T-cell (primary cell): ENCODE results near the gene GPS2. TPM values are rescaled to one million over a fixed set of nuclear protein-coding genes. Genes with fewer than 3 reads are reported as not detected.
"Not testable (repeated sequence)": the region's sequence is repeated elsewhere in the genome, so short reads cannot be mapped to it uniquely, and the experiment has no call there.

Experiments
- ATAC-seq, 4 experiments: fragments of 200-7000 bp in 3 of 4; fragments of 150-1000 bp in 1 of 4; cut with Tn5 transposase; replicated peaks in 1 of 4; 1 replicate in 3 of 4; 2 replicates in 1 of 4; pipeline ENCODE4 v1.10.0; 2021; ENCODE audit warnings: moderate library complexity in 3 of 4, mild to moderate bottlenecking in 2 of 4, moderate number of reproducible peaks in 1 of 4
- CTCF ChIA-PET, 2 donors: fragments of 300-600 bp; sonication (Branson Sonifier 250); formaldehyde crosslinking; loops; one replicate each; lab custom pipeline; 2022; ENCODE audit warnings: antibody characterized with exemption in 2 of 2; lab: Charles Lee
- POLR2A ChIA-PET, 2 donors: fragments of 300-600 bp; sonication (Branson Sonifier 250); formaldehyde crosslinking; loops; one replicate each; lab custom pipeline; 2022; ENCODE audit warnings: antibody characterized with exemption in 2 of 2; lab: Charles Lee
- DNase-seq, 35 experiments: peaks; one replicate each; pipeline versions ENCODE4 v3.0.0 to v3.0.0-alpha.2; 2013 to 2023
- H3K27ac ChIP-seq: one replicate; pipeline ENCODE4 v1.5.1; 2013; ENCODE audit warnings: low read length
- H3K27me3 ChIP-seq, 2 experiments: replicated peaks in 1 of 2; 1 replicate in 1 of 2; 2 replicates in 1 of 2; pipeline versions ENCODE4 v1.6.1 to v1.7.0; 2013; ENCODE audit warnings: low read length in 1 of 2, mixed read lengths in 1 of 2; ENCODE audit not compliant: control insufficient read depth in 2 of 2, insufficient read depth in 2 of 2; ENCODE audit errors: extremely low read depth in 1 of 2
- H3K36me3 ChIP-seq, 2 donors: 1 replicate in 1 of 2; 2 replicates in 1 of 2; pipeline versions ENCODE4 v1.6.1 to v1.7.0; 2013; ENCODE audit warnings: low read length in 1 of 2; ENCODE audit not compliant: control insufficient read depth in 2 of 2, insufficient read depth in 1 of 2; ENCODE audit errors: extremely low read depth in 1 of 2
- H3K4me1 ChIP-seq, 2 experiments: 1 replicate in 1 of 2; 2 replicates in 1 of 2; pipeline versions ENCODE4 v1.6.1 to v1.7.0; 2013; ENCODE audit warnings: low read length in 2 of 2, mixed read lengths in 1 of 2; ENCODE audit not compliant: insufficient read depth in 2 of 2, control insufficient read depth in 1 of 2; ENCODE audit errors: extremely low read depth in 1 of 2
- H3K4me3 ChIP-seq, 2 donors: 1 replicate in 1 of 2; 2 replicates in 1 of 2; pipeline versions ENCODE4 v1.5.1 to v1.7.0; 2013; ENCODE audit warnings: mild to moderate bottlenecking in 2 of 2, low read length in 1 of 2, moderate library complexity in 1 of 2; ENCODE audit not compliant: control insufficient read depth in 1 of 2; ENCODE audit errors: extremely low read depth in 1 of 2
- H3K9me3 ChIP-seq: 2 replicates; pipeline ENCODE4 v1.7.0; 2013
- H3K27ac Mint-ChIP-seq, 2 donors: one replicate each; pipeline ENCODE4 v1.8.0; 2020 to 2021; ENCODE audit warnings: mild to moderate bottlenecking in 2 of 2, mixed read lengths in 2 of 2
- H3K27me3 Mint-ChIP-seq, 2 donors: one replicate each; pipeline ENCODE4 v1.8.0; 2021 to 2022; ENCODE audit warnings: mixed read lengths in 2 of 2
- H3K36me3 Mint-ChIP-seq: one replicate; pipeline ENCODE4 v1.8.0; 2021; ENCODE audit warnings: mixed read lengths
- H3K4me1 Mint-ChIP-seq, 3 donors: one replicate each; pipeline ENCODE4 v1.8.0; 2020 to 2022; ENCODE audit warnings: mixed read lengths in 3 of 3, mild to moderate bottlenecking in 1 of 3
- H3K4me3 Mint-ChIP-seq, 3 donors: one replicate each; pipeline ENCODE4 v1.8.0; 2020 to 2022; ENCODE audit warnings: mild to moderate bottlenecking in 3 of 3, mixed read lengths in 3 of 3, moderate library complexity in 3 of 3
- H3K9me3 Mint-ChIP-seq, 3 donors: one replicate each; pipeline ENCODE4 v1.8.0; 2020 to 2022; ENCODE audit warnings: mixed read lengths in 3 of 3
- WGBS: methylation state at CpG from one replicate; pipeline ENCODE4 v1.1.5; 2013; ENCODE audit warnings: missing lambda C conversion rate; ENCODE audit not compliant: insufficient coverage; 5-methylcytosine and 5-hydroxymethylcytosine counted together
- total RNA-seq, 35 experiments: library from RNA in 6 of 35; stranded (reverse) in 6 of 35; fragments of 120-200 nt in 1 of 35; gene quantifications; one replicate each; pipeline versions ENCODE4 v1.2.1 to v1.2.4 and lab custom pipeline; 2013 to 2026

The GPS2 gene
- total RNA-seq, 5 donors from 2014 or later (not counting 1 experiment from before 2014, with no cell fraction given) = 114 to 129 (median 125) TPM

- H3K9me3 Mint-ChIP-seq = no peaks in the 10 kb centered on the region
- Histone ChIP-seq H3K4me3 (no peak overlapping the region), H3K27ac (peak overlapping the region; percentile 72), H3K4me1 (peaks cover 19 to 87% of the 10 kb centered on the region in 2 experiments), H3K36me3 (peaks cover 0 to 20% of the 10 kb centered on the region in 2 donors), H3K27me3 (no peaks in the 10 kb centered on the region), H3K9me3 (no peaks in the 10 kb centered on the region)
- peak overlapping the region; percentile 99 to 100 for H3K27ac Mint-ChIP-seq
- no peak for ATAC-seq
- peak overlapping the region; percentile 43 to 98 (median 93) for H3K4me3 Mint-ChIP-seq
- peaks cover 51 to 66% (median 64%) of the 10 kb centered on the region in 3 donors for H3K4me1 Mint-ChIP-seq
- H3K36me3 Mint-ChIP-seq = peaks cover 12% of the 10 kb centered on the region
- ChIA-PET CTCF (interaction anchor here in 1 of 2 donors (0.7 kb wide), 1 partner anchor 100 kb away, joined by 3 read pairs; no protein-coding TSS in a partner anchor), POLR2A (interaction anchor here in 1 of 2 donors (0.8 kb wide), 1 partner anchor 350 kb away, joined by 3 read pairs; no protein-coding TSS in a partner anchor)
- 100% methylated on average over 1 of the region's 3 CpGs for WGBS
- no peak for DNase-seq
- H3K27me3 Mint-ChIP-seq = no peaks in the 10 kb centered on the region
Measured at GRCh38 chr17:7334938-7335538, 19.9 kb upstream of the GPS2 start.

GRCh38 chr17:7332600-7333069, 17.5 kb upstream of the GPS2 start:
- ATAC-seq, H3K27me3 ChIP-seq, POLR2A ChIA-PET, H3K36me3 ChIP-seq, H3K27me3 Mint-ChIP-seq, H3K36me3 Mint-ChIP-seq, H3K9me3 ChIP-seq, H3K9me3 Mint-ChIP-seq: not testable (repeated sequence)
- H3K27ac Mint-ChIP-seq = peak overlapping the region; percentile 89 to 94
- H3K27ac ChIP-seq = peak overlapping the region; percentile 47
- DNase-seq = peak in 20 of 35 experiments; percentile 28 to 71 (median 50)
- H3K4me1 ChIP-seq = peaks cover 19 to 77% of the 10 kb centered on the region in 2 experiments
- CTCF ChIA-PET = interaction anchor here in 1 of 2 donors (0.8 kb wide), 1 partner anchor 8 kb away, joined by 8 read pairs; no protein-coding TSS in a partner anchor
- peak overlapping the region in 1 of 2 donors; percentile 49 for H3K4me3 ChIP-seq
- H3K4me3 Mint-ChIP-seq = peak overlapping the region; percentile 37 to 94 (median 56)
- no CpG with 5 or more reads among the region's 14 CpGs for WGBS
- peaks cover 58 to 72% (median 68%) of the 10 kb centered on the region in 3 donors for H3K4me1 Mint-ChIP-seq

- no peak for ATAC-seq
Measured at GRCh38 chr17:7332111-7332510, 17.0 kb upstream of the GPS2 start.

GRCh38 chr17:7330638-7331015, 15.5 kb upstream of the GPS2 start:
- H3K27ac ChIP-seq = peak overlapping the region; percentile 90
- 79% methylated on average over 11 of the region's 13 CpGs for WGBS
- H3K4me3 Mint-ChIP-seq = peak overlapping the region; percentile 94 to 95 (median 94)
- no peaks in the 10 kb centered on the region for H3K36me3 Mint-ChIP-seq
- ChIA-PET POLR2A (interaction anchor here in 1 of 2 donors (1.1 kb wide), 1 partner anchor 20 kb away, joined by 3 read pairs; no protein-coding TSS in a partner anchor), CTCF (no interaction called here)
- DNase-seq (no peak), ATAC-seq (no peak)
- H3K27me3 ChIP-seq = no peaks in the 10 kb centered on the region
- peaks cover 47 to 59% (median 56%) of the 10 kb centered on the region in 3 donors for H3K4me1 Mint-ChIP-seq
- H3K9me3 ChIP-seq = no peaks in the 10 kb centered on the region
- H3K9me3 Mint-ChIP-seq = no peaks in the 10 kb centered on the region
- H3K27me3 Mint-ChIP-seq = no peaks in the 10 kb centered on the region
- H3K4me1 ChIP-seq = peaks cover 14 to 65% of the 10 kb centered on the region in 2 experiments
- H3K27ac Mint-ChIP-seq = peak overlapping the region; percentile 63 to 98
- peaks cover 5 to 15% of the 10 kb centered on the region in 2 donors for H3K36me3 ChIP-seq
- H3K4me3 ChIP-seq = peak overlapping the region; percentile 36 to 99

More at GRCh38 chr17:7332111-7332510, 17.0 kb upstream of the GPS2 start:
- WGBS = 14% methylated on average over 3 of the region's 7 CpGs
- ChIA-PET CTCF (no interaction called here), POLR2A (interaction anchor here in 1 of 2 donors (0.5 kb wide), 1 partner anchor 65 kb away, joined by 3 read pairs; no protein-coding TSS in a partner anchor)
- no peaks in the 10 kb centered on the region for H3K9me3 Mint-ChIP-seq
- peak overlapping the region in 1 of 2 donors; percentile 49 for H3K4me3 ChIP-seq
- H3K36me3 ChIP-seq = peaks cover 1% of the 10 kb centered on the region in 2 donors
- H3K36me3 Mint-ChIP-seq = peaks cover 3% of the 10 kb centered on the region
- peak overlapping the region; percentile 89 to 94 for H3K27ac Mint-ChIP-seq
- peak overlapping the region; percentile 47 for H3K27ac ChIP-seq
- H3K4me1 ChIP-seq = peaks cover 19 to 75% of the 10 kb centered on the region in 2 experiments
- no peaks in the 10 kb centered on the region for H3K9me3 ChIP-seq
- peak overlapping the region; percentile 37 to 94 (median 56) for H3K4me3 Mint-ChIP-seq
- H3K27me3 ChIP-seq = no peaks in the 10 kb centered on the region
- H3K27me3 Mint-ChIP-seq = no peaks in the 10 kb centered on the region
- DNase-seq = no peak
- peaks cover 55 to 67% (median 65%) of the 10 kb centered on the region in 3 donors for H3K4me1 Mint-ChIP-seq

GRCh38 chr17:7329997-7330637, 15.0 kb upstream of the GPS2 start:
- Mint-ChIP-seq H3K4me1 (peaks cover 42 to 54% (median 51%) of the 10 kb centered on the region in 3 donors), H3K4me3 (peak overlapping the region; percentile 94 to 95 (median 94)), H3K27me3 (no peaks in the 10 kb centered on the region), H3K9me3 (no peaks in the 10 kb centered on the region), H3K36me3 (no peaks in the 10 kb centered on the region), H3K27ac (peak overlapping the region; percentile 98)
- ChIA-PET CTCF (interaction anchor here in 1 of 2 donors (0.6 to 1.6 kb wide), 14 partner anchors 9 to 357 kb away, joined by 3 to 8 read pairs (median 4); partner anchors contain the start of genes GABARAP, GPS2, POLR2A and TMEM102), POLR2A (interaction anchor here (0.5 to 1.3 kb wide), 8 partner anchors 13 to 274 kb away, joined by 3 to 7 read pairs (median 4); partner anchors contain the start of genes MPDU1 (in 1 of the 2) and TMEM102 (in 1 of the 2))
- WGBS = 3% methylated on average over 28 of the region's 34 CpGs
- peak overlapping the region; percentile 90 for H3K27ac ChIP-seq
- ATAC-seq = peak; percentile 66 to 77 (median 70)
- DNase-seq = peak; percentile 57 to 85 (median 73)
- peaks cover 5 to 20% of the 10 kb centered on the region in 2 donors for H3K36me3 ChIP-seq
- peaks cover 11 to 60% of the 10 kb centered on the region in 2 experiments for H3K4me1 ChIP-seq
- peak overlapping the region; percentile 92 to 99 for H3K4me3 ChIP-seq
- no peaks in the 10 kb centered on the region for H3K27me3 ChIP-seq
- H3K9me3 ChIP-seq = no peaks in the 10 kb centered on the region
